ENCODE measurements around the gene RBM12. TPM values are rescaled to one million over a fixed set of nuclear protein-coding genes. Genes with fewer than 3 reads are reported as not detected.

RBM12 gene
- total and polyA plus RNA-seq, 2 donors (not counting 3 experiments of a cell fraction or from before 2014, with no cell fraction given): 98.0 to 121 TPM

DNA sequence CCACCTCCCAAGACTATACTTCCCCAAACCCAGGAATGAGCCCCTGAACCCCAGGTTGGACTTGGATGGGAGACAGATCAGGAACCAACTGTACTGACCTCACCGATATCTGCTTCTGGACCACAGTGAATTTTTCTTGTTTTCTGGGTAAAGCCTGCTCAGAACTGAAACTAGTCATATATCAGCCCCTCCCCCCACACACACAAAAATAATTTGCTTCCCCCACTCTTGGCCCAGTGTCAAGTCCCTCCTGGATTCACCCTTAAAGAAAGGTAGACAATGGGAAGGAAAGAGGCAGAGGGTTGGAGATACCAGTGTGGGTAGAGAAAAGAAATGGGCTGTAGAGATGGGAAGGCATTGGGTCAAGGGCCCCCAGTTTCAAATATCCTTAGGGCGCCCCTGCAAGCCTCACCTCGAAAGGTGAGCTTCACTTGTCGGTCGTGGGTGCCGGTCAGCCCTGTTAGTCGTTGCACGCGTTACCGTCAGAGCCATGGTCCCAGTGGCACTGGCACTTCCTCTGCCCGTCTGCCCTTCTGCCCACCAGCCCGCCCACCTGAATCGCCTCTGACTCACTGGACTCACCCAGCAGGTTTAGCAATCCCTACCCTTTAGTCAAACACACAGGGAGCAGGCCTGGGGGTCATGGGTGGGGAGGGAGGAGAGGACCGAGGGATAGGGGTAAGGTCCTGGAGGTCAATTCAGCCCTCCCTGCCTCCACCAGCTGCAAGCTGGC lies 57.5 kb downstream of the RBM12 start:
- H3K9ac ChIP-seq (replicated peaks; ENCODE audit: extremely low read depth, insufficient read depth, low read length): no peak overlapping the region
- FAIRE-seq: no peak
- CTCF ChIA-PET: interaction anchor here (1.6 kb wide), 1 partner anchor 12 kb away, joined by 4 read pairs; no protein-coding TSS in a partner anchor
- H3K36me3 ChIP-seq (ENCODE audit: control insufficient read depth in 2 of 2, extremely low read depth in 1 of 2, insufficient read depth in 2 of 2, low read length in 2 of 2): no peaks in the 10 kb centered on the region
- H3K27me3 ChIP-seq (ENCODE audit: control insufficient read depth in 2 of 2, insufficient read depth in 2 of 2, low read length in 2 of 2): no peaks in the 10 kb centered on the region
- no peak overlapping the region for H3K4me2 ChIP-seq (ENCODE audit: insufficient read depth, low read length)
- TF ChIP-seq FOS (IDR thresholded peaks at IDR 0.05; ENCODE audit: borderline replicate concordance, insufficient read depth, low read length): no peak
- no peak for TF ChIP-seq POLR2A (IDR thresholded peaks at IDR 0.05; ENCODE audit: low read depth, low read length)
- TF ChIP-seq JUN (IDR thresholded peaks at IDR 0.05; ENCODE audit: borderline replicate concordance, insufficient read depth, insufficient read length, low read depth): no peak
- no peak for TF ChIP-seq GATA2 (IDR thresholded peaks at IDR 0.05; ENCODE audit: insufficient read depth, insufficient read length, low read depth, low read length)
- TF ChIP-seq POLR2AphosphoS5 (IDR thresholded peaks at IDR 0.05; ENCODE audit: insufficient read depth, low read depth, low read length): no peak
- TF ChIP-seq, protein P1, sequence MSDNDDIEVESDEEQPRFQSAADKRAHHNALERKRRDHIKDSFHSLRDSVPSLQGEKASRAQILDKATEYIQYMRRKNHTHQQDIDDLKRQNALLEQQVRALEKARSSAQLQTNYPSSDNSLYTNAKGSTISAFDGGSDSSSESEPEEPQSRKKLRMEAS (IDR thresholded peaks at IDR 0.05; ENCODE audit: insufficient read depth, insufficient read length): no peak
- TF ChIP-seq, protein P2, sequence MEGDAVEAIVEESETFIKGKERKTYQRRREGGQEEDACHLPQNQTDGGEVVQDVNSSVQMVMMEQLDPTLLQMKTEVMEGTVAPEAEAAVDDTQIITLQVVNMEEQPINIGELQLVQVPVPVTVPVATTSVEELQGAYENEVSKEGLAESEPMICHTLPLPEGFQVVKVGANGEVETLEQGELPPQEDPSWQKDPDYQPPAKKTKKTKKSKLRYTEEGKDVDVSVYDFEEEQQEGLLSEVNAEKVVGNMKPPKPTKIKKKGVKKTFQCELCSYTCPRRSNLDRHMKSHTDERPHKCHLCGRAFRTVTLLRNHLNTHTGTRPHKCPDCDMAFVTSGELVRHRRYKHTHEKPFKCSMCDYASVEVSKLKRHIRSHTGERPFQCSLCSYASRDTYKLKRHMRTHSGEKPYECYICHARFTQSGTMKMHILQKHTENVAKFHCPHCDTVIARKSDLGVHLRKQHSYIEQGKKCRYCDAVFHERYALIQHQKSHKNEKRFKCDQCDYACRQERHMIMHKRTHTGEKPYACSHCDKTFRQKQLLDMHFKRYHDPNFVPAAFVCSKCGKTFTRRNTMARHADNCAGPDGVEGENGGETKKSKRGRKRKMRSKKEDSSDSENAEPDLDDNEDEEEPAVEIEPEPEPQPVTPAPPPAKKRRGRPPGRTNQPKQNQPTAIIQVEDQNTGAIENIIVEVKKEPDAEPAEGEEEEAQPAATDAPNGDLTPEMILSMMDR (IDR thresholded peaks at IDR 0.05; ENCODE audit: extremely low read depth in 1 of 2, insufficient read depth in 1 of 2, low read depth in 1 of 2, low read length in 2 of 2): no peak
- TF ChIP-seq EZH2 (IDR thresholded peaks at IDR 0.05; ENCODE audit: borderline replicate concordance, low read depth, low read length, severe bottlenecking): no peak
- TF ChIP-seq MYC (IDR thresholded peaks at IDR 0.05; ENCODE audit: low read depth, low read length): no peak
- no peaks in the 10 kb centered on the region for H3K9me3 ChIP-seq (replicated peaks; ENCODE audit: control insufficient read depth, insufficient read depth, low read length)
- H3K4me1 ChIP-seq (ENCODE audit: control insufficient read depth, extremely low read depth, insufficient read depth, low read length): no peaks in the 10 kb centered on the region
- no TSS peak for BruUV-seq (replicated peaks)
- no peak overlapping the region for H3K27ac ChIP-seq (ENCODE audit: insufficient read depth, low read depth, low read length)
- dilution Hi-C loops (cut with MboI; ENCODE audit: extremely low pct_ligation_motif_present, low sequenced_read_pairs): no loop called here
- no peak for DNase-seq (ENCODE audit: low read depth, low spot score)
- H4K20me1 ChIP-seq (replicated peaks; ENCODE audit: control insufficient read depth, extremely low read depth, insufficient read depth, low read length): no peaks in the 10 kb centered on the region
- no peak overlapping the region for H3K4me3 ChIP-seq (replicated peaks in 1 of 3; ENCODE audit: insufficient read depth in 1 of 3, low read depth in 1 of 3, low read length in 3 of 3)
- intact Hi-C loops (cut with micrococcal nuclease): no loop called here
- no peak overlapping the region for H2AFZ ChIP-seq (ENCODE audit: low read depth, low read length)
- POLR2A ChIA-PET: no interaction called here
- H3K9me1 ChIP-seq (replicated peaks; ENCODE audit: control insufficient read depth, extremely low read depth, insufficient read depth, low read length): no peaks in the 10 kb centered on the region
- H3K79me2 ChIP-seq (ENCODE audit: control insufficient read depth, insufficient read depth, low read length): no peaks in the 10 kb centered on the region

All from endothelial cell of umbilical vein (primary cell).